ENCODE results near the gene CLMP. TPM values are rescaled to one million over a fixed set of nuclear protein-coding genes. Genes with fewer than 3 reads are reported as not detected.

Gene CLMP
- total and polyA plus RNA-seq, 2 experiments from 2014 or later, result 7.1 to 18.4 TPM

GRCh38 chr11:123063826-123064657, 131.0 kb downstream of the CLMP start (continued):
- TF ChIP-seq, protein P1, sequence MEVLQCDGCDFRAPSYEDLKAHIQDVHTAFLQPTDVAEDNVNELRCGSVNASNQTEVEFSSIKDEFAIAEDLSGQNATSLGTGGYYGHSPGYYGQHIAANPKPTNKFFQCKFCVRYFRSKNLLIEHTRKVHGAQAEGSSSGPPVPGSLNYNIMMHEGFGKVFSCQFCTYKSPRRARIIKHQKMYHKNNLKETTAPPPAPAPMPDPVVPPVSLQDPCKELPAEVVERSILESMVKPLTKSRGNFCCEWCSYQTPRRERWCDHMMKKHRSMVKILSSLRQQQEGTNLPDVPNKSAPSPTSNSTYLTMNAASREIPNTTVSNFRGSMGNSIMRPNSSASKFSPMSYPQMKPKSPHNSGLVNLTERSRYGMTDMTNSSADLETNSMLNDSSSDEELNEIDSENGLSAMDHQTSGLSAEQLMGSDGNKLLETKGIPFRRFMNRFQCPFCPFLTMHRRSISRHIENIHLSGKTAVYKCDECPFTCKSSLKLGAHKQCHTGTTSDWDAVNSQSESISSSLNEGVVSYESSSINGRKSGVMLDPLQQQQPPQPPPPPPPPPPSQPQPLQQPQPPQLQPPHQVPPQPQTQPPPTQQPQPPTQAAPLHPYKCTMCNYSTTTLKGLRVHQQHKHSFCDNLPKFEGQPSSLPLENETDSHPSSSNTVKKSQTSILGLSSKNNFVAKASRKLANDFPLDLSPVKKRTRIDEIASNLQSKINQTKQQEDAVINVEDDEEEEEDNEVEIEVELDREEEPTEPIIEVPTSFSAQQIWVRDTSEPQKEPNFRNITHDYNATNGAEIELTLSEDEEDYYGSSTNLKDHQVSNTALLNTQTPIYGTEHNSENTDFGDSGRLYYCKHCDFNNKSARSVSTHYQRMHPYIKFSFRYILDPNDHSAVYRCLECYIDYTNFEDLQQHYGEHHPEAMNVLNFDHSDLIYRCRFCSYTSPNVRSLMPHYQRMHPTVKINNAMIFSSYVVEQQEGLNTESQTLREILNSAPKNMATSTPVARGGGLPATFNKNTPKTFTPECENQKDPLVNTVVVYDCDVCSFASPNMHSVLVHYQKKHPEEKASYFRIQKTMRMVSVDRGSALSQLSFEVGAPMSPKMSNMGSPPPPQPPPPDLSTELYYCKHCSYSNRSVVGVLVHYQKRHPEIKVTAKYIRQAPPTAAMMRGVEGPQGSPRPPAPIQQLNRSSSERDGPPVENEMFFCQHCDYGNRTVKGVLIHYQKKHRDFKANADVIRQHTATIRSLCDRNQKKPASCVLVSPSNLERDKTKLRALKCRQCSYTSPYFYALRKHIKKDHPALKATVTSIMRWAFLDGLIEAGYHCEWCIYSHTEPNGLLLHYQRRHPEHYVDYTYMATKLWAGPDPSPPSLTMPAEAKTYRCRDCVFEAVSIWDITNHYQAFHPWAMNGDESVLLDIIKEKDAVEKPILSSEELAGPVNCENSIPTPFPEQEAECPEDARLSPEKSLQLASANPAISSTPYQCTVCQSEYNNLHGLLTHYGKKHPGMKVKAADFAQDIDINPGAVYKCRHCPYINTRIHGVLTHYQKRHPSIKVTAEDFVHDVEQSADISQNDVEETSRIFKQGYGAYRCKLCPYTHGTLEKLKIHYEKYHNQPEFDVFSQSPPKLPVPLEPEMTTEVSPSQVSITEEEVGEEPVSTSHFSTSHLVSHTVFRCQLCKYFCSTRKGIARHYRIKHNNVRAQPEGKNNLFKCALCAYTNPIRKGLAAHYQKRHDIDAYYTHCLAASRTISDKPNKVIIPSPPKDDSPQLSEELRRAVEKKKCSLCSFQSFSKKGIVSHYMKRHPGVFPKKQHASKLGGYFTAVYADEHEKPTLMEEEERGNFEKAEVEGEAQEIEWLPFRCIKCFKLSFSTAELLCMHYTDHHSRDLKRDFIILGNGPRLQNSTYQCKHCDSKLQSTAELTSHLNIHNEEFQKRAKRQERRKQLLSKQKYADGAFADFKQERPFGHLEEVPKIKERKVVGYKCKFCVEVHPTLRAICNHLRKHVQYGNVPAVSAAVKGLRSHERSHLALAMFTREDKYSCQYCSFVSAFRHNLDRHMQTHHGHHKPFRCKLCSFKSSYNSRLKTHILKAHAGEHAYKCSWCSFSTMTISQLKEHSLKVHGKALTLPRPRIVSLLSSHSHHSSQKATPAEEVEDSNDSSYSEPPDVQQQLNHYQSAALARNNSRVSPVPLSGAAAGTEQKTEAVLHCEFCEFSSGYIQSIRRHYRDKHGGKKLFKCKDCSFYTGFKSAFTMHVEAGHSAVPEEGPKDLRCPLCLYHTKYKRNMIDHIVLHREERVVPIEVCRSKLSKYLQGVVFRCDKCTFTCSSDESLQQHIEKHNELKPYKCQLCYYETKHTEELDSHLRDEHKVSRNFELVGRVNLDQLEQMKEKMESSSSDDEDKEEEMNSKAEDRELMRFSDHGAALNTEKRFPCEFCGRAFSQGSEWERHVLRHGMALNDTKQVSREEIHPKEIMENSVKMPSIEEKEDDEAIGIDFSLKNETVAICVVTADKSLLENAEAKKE (CRISPR knock-in tag; IDR thresholded peaks at IDR 0.05), result no peak
- TF ChIP-seq NANOG (IDR thresholded peaks at IDR 0.05; ENCODE audit: borderline replicate concordance), result no peak
- TF ChIP-seq CREB1 (CRISPR knock-in tag; IDR thresholded peaks at IDR 0.05; ENCODE audit: low read depth), result no peak
- TF ChIP-seq EZH2 (IDR thresholded peaks at IDR 0.05; ENCODE audit: low read depth, unreplicated experiment), result no peak
- no peak for TF ChIP-seq ETS1 (IDR thresholded peaks at IDR 0.05)
- TF ChIP-seq STAT1 (IDR thresholded peaks at IDR 0.05; ENCODE audit: unreplicated experiment), result no peak
- TF ChIP-seq EZH2phosphoT487 (IDR thresholded peaks at IDR 0.05; ENCODE audit: unreplicated experiment), result no peak
- no peak for TF ChIP-seq ZNF331 (CRISPR knock-in tag; IDR thresholded peaks at IDR 0.05; ENCODE audit: low read depth)
- TF ChIP-seq ZNF114 (CRISPR knock-in tag; IDR thresholded peaks at IDR 0.05), result no peak
